GM06990 (cell line): ENCODE results near the gene MEF2D.

Experiments used
- DNase-seq: peaks from one replicate; pipeline ENCODE4 v3.0.0-alpha.2; 2011; ENCODE audit not compliant: insufficient read length; ENCODE audit errors: extremely low read depth
- H3K27me3 ChIP-seq: replicated peaks from 2 replicates; pipeline ENCODE4 v1.6.0; 2011; ENCODE audit warnings: low read length; ENCODE audit not compliant: control insufficient read depth, insufficient read depth
- H3K36me3 ChIP-seq: 2 replicates; pipeline ENCODE4 v1.5.1; 2011; ENCODE audit warnings: low read length; ENCODE audit not compliant: control insufficient read depth, insufficient read depth
- H3K4me3 ChIP-seq: replicated peaks from 2 replicates; pipeline ENCODE4 v1.5.1; 2011; ENCODE audit warnings: low read depth, mild to moderate bottlenecking, control low read depth, low read length
- CTCF ChIP-seq: IDR thresholded peaks from 2 replicates; pipeline ENCODE4 v1.5.1; 2011; ENCODE audit warnings: low read length, control low read depth, mild to moderate bottlenecking, inconsistent platforms; ENCODE audit not compliant: insufficient read depth, poor library complexity, severe bottlenecking

MEF2D gene

DNA sequence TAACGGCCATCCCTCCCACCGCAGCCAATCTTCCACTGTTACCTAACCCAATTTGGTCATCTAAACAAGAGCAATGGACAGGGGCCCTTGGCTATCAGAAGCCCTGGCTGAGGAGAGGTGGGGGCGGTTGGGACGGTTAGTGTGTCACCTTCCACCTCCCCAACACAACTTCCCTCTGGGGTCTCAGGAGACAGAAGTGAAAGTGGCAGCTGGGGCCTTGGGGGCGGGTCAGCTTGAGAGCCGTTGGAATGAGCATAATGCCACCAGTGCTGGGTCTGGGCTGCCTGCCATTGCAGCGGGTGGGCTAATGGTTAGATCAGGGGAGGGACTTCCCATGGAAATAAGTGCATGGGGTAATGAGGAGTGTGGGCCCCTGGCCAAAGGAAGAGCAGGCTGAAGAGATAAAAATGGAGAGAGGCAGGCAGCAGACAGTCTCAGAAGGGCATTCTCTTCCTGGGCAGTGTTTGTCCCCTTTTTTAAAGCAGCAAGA is 7.9 kb downstream of the MEF2D start:
- TF ChIP-seq CTCF = no peak
- Histone ChIP-seq H3K4me3 (peak overlapping the region; percentile 58), H3K36me3 (peaks cover 3% of the 10 kb centered on the region), H3K27me3 (no peaks in the 10 kb centered on the region)
- DNase-seq = peak; percentile 77

DNA sequence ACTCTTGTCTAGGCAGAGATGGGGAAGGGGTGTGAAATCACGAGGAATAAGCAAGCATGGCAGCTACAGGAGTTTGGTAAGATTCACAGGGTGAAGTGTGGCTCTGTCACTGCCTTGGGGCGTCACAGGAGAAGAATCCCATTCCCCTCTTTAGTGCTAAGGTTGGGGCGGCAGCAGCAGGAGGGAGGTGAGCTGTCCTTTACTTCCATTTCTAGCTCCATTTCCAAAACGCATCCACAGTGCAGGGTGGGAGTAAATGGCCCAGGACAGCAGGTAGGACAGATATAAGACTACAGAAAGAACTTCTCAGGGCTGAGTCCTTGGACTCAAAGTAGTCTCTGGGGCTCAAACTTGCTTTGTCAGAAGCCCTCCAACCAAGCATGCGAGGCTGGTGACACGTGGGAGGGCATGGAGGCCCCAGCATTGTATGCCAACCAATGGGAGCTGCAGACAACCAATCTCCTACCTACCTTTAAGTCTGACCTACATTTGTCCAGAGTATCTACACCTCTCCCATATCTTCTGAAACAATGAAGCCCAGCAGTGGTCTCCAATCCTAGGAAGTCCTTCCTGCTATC is 8.5 kb downstream of the MEF2D start:
- TF ChIP-seq CTCF = no peak
- Histone ChIP-seq H3K36me3 (peaks cover 3% of the 10 kb centered on the region), H3K4me3 (peak overlapping the region; percentile 58), H3K27me3 (no peaks in the 10 kb centered on the region)
- no peak for DNase-seq

DNA sequence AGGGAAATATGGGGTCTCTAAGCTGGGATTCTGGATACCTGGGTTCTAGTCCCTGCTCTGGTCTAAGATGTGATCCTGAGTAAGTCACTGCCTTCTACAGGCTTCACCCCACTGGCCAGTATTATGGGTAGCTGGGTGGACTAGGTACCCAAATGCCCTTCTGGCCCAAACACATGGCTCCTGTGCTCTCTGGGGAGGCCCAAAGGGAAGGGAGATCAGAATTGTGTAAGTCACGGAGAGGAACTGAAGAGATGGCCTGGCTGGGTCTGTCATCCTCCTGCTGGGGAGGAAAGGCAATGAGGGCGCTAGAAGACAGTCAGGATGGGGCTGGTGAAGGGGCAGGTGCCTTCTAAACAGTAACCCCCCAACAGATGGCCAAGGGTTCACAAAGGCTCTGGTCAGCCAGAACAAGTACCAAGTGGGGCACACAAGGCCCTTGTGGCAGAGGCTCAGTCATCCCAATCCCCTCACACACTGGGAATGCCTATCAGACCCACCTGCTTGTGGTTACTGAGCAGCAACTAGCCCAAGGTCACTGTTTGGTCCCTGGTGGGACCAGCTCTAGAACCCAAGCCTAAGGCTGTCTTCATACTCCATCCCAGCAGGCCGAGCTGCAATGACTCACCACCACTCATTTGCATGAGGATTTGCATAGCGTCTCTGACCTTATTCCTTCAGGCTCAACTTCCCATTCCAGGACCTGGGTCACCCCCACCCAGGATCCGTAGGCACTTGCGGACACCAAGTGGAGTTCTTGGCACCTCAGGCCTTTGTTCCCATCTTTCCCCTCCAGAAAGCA is 9.2 kb downstream of the MEF2D start:
- peak; percentile 57 for DNase-seq
- TF ChIP-seq CTCF = no peak
- Histone ChIP-seq H3K4me3 (peak overlapping the region; percentile 58), H3K27me3 (no peaks in the 10 kb centered on the region), H3K36me3 (peaks cover 3% of the 10 kb centered on the region)

GRCh38 chr1:156490401-156491032 is 10.1 kb downstream of the MEF2D start:
- Histone ChIP-seq H3K4me3 (peak overlapping the region; percentile 58), H3K36me3 (peaks cover 5% of the 10 kb centered on the region), H3K27me3 (no peaks in the 10 kb centered on the region)
- peak; percentile 51 for DNase-seq
- no peak for TF ChIP-seq CTCF

DNA sequence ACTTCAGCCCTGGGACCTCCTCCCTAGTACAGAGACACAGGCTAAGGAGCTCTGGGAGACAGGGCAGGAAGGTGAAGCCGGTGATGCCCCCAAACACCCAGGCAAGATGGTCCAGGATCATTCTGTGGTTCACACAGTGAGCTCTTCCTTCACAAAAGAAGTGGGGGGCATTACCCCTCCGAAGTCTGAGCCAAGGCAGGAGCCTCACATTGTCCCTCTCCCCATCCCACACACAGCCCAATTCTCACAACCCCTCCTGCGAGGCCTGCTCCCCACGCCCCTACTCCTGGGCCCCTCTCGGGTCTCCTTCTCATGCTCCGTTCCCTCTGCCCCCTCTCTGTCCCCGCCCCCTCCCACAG is 10.7 kb downstream of the MEF2D start:
- no peak for TF ChIP-seq CTCF
- peak overlapping the region; percentile 58 for H3K4me3 ChIP-seq
- H3K27me3 ChIP-seq = no peaks in the 10 kb centered on the region
- DNase-seq = no peak
- peaks cover 4% of the 10 kb centered on the region for H3K36me3 ChIP-seq
